Right atrium auricular region (tissue), 2 donors: ENCODE measurements around the gene SLC10A3. TPM values are rescaled to one million over a fixed set of nuclear protein-coding genes. Genes with fewer than 3 reads are reported as not detected.
A peak's percentile ranks its signal among the peaks of the same experiment; 100 is the strongest.

Experiments used
- DNase-seq: peaks from one replicate; pipeline ENCODE4 v3.0.0-alpha.2; 2019; ENCODE audit warnings: low spot score
- H3K27ac ChIP-seq, 2 donors: fragments of 200-600 bp; sonication (generic); 1 replicate in 1 of 2; 2 replicates in 1 of 2; pipeline ENCODE4 v1.5.1; 2016 to 2019
- H3K27me3 ChIP-seq, 2 donors: fragments of 200-600 bp; sonication (generic); one replicate each; pipeline versions ENCODE4 v1.5.1 to v1.6.0; 2017 to 2019
- H3K36me3 ChIP-seq: fragments of 200-600 bp; sonication (generic); one replicate; pipeline ENCODE4 v1.5.1; 2016
- H3K4me1 ChIP-seq, 2 donors: fragments of 200-600 bp; sonication (generic); one replicate each; pipeline versions ENCODE4 v1.5.1 to v1.6.0; 2017 to 2019
- H3K4me3 ChIP-seq, 2 donors: fragments of 200-600 bp; sonication (generic); 1 replicate in 1 of 2; 2 replicates in 1 of 2; pipeline ENCODE4 v1.5.1; 2017 to 2019; ENCODE audit warnings: mild to moderate bottlenecking in 1 of 2, moderate library complexity in 1 of 2
- H3K9me3 ChIP-seq, 2 donors: fragments of 200-600 bp; sonication (generic); one replicate each; pipeline ENCODE4 v1.5.1; 2019
- total RNA-seq, 2 donors: library from RNA; depleted of rRNA; stranded (reverse); fragments of >200 nt; gene quantifications; one replicate each; pipeline ENCODE4 v1.1.0, GENCODE V29; 2016
- TF ChIP-seq, protein P1 (sequence below), 2 donors: fragments of 200-600 bp; sonication (generic); IDR thresholded peaks; one replicate each; pipeline ENCODE4 v1.5.1; 2019; ENCODE audit warnings: antibody characterized with exemption in 2 of 2

The SLC10A3 gene
- total RNA-seq, 2 donors from 2014 or later = 22.2 to 22.9 TPM

- no peak overlapping the region for H3K27ac ChIP-seq
- no peaks in the 10 kb centered on the region for H3K27me3 ChIP-seq
- peaks cover 0 to 10% of the 10 kb centered on the region in 2 donors for H3K4me1 ChIP-seq
- peaks cover 15% of the 10 kb centered on the region for H3K36me3 ChIP-seq
- TF ChIP-seq, protein P1, sequence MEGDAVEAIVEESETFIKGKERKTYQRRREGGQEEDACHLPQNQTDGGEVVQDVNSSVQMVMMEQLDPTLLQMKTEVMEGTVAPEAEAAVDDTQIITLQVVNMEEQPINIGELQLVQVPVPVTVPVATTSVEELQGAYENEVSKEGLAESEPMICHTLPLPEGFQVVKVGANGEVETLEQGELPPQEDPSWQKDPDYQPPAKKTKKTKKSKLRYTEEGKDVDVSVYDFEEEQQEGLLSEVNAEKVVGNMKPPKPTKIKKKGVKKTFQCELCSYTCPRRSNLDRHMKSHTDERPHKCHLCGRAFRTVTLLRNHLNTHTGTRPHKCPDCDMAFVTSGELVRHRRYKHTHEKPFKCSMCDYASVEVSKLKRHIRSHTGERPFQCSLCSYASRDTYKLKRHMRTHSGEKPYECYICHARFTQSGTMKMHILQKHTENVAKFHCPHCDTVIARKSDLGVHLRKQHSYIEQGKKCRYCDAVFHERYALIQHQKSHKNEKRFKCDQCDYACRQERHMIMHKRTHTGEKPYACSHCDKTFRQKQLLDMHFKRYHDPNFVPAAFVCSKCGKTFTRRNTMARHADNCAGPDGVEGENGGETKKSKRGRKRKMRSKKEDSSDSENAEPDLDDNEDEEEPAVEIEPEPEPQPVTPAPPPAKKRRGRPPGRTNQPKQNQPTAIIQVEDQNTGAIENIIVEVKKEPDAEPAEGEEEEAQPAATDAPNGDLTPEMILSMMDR (IDR thresholded peaks at IDR 0.05) = no peak
- no peak for DNase-seq
- no peak overlapping the region for H3K4me3 ChIP-seq
- no peaks in the 10 kb centered on the region for H3K9me3 ChIP-seq
Measured at GRCh38 chrX:154448484-154448883, 41.9 kb downstream of the SLC10A3 start.

- peaks cover 28% of the 10 kb centered on the region for H3K36me3 ChIP-seq
- no peaks in the 10 kb centered on the region for H3K9me3 ChIP-seq
- H3K4me3 ChIP-seq = no peak overlapping the region
- H3K27ac ChIP-seq = no peak overlapping the region
- peaks cover 0 to 11% of the 10 kb centered on the region in 2 donors for H3K4me1 ChIP-seq
- H3K27me3 ChIP-seq = no peaks in the 10 kb centered on the region
- no peak for DNase-seq
- TF ChIP-seq, protein P1 (IDR thresholded peaks at IDR 0.05) = no peak
Measured at GRCh38 chrX:154446430-154446829, 44.0 kb downstream of the SLC10A3 start.

GRCh38 chrX:154445776-154446175 is 44.7 kb downstream of the SLC10A3 start:
- Histone ChIP-seq H3K9me3 (no peaks in the 10 kb centered on the region), H3K4me1 (peaks cover 0 to 11% of the 10 kb centered on the region in 2 donors), H3K36me3 (peaks cover 28% of the 10 kb centered on the region), H3K4me3 (no peak overlapping the region), H3K27ac (no peak overlapping the region), H3K27me3 (no peaks in the 10 kb centered on the region)
- TF ChIP-seq, protein P1 (IDR thresholded peaks at IDR 0.05) = no peak
- no peak for DNase-seq

- peaks cover 0 to 11% of the 10 kb centered on the region in 2 donors for H3K4me1 ChIP-seq
- no peak for DNase-seq
- no peaks in the 10 kb centered on the region for H3K9me3 ChIP-seq
- peaks cover 33% of the 10 kb centered on the region for H3K36me3 ChIP-seq
- H3K27me3 ChIP-seq = no peaks in the 10 kb centered on the region
- TF ChIP-seq, protein P1 (IDR thresholded peaks at IDR 0.05) = no peak
- peak overlapping the region; percentile 49 to 51 for H3K4me3 ChIP-seq
- peak overlapping the region; percentile 75 to 91 for H3K27ac ChIP-seq
Measured at GRCh38 chrX:154444755-154445246, 45.6 kb downstream of the SLC10A3 start.

DNA sequence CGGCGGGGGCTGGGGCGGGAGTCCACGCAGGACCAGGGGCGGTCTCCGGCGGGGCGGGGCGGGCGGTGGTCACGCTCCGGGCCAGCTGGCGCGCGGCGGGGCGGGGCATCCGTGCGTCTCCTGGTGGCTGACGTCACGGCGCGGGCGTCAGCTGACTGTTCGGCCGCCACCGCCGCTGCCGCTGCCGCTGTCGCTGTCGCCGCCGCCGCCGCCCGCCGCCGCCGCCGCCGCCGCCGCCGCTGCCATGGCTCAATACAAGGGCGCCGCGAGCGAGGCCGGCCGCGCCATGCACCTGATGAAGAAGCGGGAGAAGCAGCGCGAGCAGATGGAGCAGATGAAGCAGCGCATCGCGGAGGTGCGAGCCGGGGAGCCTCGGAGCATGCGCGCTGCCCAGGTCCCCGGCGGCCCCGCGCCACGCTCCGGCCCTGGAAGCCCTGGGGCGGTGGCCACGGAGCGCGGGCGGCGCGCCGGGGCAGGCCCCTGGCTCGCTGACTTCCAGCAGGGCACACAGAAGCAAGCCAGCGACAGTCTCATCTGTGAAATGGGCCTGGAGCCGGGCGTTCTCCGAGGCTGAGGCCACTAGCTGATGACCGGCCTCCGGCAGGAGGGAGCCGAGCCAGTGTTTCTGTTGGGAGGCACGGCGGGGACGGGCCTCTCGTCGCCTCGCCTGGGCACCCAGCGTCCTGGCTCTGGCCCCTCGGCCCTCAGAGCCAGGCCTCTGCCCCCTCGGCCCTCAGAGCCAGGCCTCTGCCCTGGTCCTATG is 46.3 kb downstream of the SLC10A3 start, which contains the start of gene FAM50A:
Gene FAM50A, plus strand, starts transcription at position 150 of the 763 bp plus-strand sequence. Its CDS starts 95 bp downstream, at position 245.
- DNase-seq = peak; percentile 78
- no peaks in the 10 kb centered on the region for H3K27me3 ChIP-seq
- H3K9me3 ChIP-seq = no peaks in the 10 kb centered on the region
- H3K36me3 ChIP-seq = peaks cover 33% of the 10 kb centered on the region
- TF ChIP-seq, protein P1 (IDR thresholded peaks at IDR 0.05) = no peak
- peak within 1 kb of the TSS; percentile 49 to 51 for H3K4me3 ChIP-seq
- peak within 1 kb of the TSS; percentile 89 to 91 for H3K27ac ChIP-seq
- H3K4me1 ChIP-seq = peaks cover 0 to 13% of the 10 kb centered on the region in 2 donors
